Measurements from ENCODE around the gene FUCA2. TPM values are rescaled to one million over a fixed set of nuclear protein-coding genes. Genes with fewer than 3 reads are reported as not detected.

FUCA2 gene
- total and polyA plus RNA-seq, 2 experiments from 2014 or later: 31.8 to 33.4 TPM

GRCh38 chr6:143553337-143553736, 41.8 kb upstream of the FUCA2 start (continued):
- TF ChIP-seq, protein P1, sequence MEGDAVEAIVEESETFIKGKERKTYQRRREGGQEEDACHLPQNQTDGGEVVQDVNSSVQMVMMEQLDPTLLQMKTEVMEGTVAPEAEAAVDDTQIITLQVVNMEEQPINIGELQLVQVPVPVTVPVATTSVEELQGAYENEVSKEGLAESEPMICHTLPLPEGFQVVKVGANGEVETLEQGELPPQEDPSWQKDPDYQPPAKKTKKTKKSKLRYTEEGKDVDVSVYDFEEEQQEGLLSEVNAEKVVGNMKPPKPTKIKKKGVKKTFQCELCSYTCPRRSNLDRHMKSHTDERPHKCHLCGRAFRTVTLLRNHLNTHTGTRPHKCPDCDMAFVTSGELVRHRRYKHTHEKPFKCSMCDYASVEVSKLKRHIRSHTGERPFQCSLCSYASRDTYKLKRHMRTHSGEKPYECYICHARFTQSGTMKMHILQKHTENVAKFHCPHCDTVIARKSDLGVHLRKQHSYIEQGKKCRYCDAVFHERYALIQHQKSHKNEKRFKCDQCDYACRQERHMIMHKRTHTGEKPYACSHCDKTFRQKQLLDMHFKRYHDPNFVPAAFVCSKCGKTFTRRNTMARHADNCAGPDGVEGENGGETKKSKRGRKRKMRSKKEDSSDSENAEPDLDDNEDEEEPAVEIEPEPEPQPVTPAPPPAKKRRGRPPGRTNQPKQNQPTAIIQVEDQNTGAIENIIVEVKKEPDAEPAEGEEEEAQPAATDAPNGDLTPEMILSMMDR (conservative IDR thresholded peaks at IDR 0.05; ENCODE audit: low read depth in 2 of 2): no peak
- no peak for TF ChIP-seq JUNB (IDR thresholded peaks at IDR 0.05; ENCODE audit: unreplicated experiment)
- TF ChIP-seq POLR2AphosphoS5 (IDR thresholded peaks at IDR 0.05; ENCODE audit: low read depth): no peak
- TF ChIP-seq ZNF114 (CRISPR knock-in tag; IDR thresholded peaks at IDR 0.05): no peak
- TF ChIP-seq NANOG (IDR thresholded peaks at IDR 0.05; ENCODE audit: borderline replicate concordance): no peak
- TF ChIP-seq, protein P2, sequence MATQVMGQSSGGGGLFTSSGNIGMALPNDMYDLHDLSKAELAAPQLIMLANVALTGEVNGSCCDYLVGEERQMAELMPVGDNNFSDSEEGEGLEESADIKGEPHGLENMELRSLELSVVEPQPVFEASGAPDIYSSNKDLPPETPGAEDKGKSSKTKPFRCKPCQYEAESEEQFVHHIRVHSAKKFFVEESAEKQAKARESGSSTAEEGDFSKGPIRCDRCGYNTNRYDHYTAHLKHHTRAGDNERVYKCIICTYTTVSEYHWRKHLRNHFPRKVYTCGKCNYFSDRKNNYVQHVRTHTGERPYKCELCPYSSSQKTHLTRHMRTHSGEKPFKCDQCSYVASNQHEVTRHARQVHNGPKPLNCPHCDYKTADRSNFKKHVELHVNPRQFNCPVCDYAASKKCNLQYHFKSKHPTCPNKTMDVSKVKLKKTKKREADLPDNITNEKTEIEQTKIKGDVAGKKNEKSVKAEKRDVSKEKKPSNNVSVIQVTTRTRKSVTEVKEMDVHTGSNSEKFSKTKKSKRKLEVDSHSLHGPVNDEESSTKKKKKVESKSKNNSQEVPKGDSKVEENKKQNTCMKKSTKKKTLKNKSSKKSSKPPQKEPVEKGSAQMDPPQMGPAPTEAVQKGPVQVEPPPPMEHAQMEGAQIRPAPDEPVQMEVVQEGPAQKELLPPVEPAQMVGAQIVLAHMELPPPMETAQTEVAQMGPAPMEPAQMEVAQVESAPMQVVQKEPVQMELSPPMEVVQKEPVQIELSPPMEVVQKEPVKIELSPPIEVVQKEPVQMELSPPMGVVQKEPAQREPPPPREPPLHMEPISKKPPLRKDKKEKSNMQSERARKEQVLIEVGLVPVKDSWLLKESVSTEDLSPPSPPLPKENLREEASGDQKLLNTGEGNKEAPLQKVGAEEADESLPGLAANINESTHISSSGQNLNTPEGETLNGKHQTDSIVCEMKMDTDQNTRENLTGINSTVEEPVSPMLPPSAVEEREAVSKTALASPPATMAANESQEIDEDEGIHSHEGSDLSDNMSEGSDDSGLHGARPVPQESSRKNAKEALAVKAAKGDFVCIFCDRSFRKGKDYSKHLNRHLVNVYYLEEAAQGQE (IDR thresholded peaks at IDR 0.05; ENCODE audit: unreplicated experiment): no peak
- TF ChIP-seq EZH2phosphoT487 (IDR thresholded peaks at IDR 0.05; ENCODE audit: unreplicated experiment): no peak

GRCh38 chr6:143549949-143550268, 38.4 kb upstream of the FUCA2 start:
- H3K4me3 ChIP-seq: no peak overlapping the region
- H3K9me2 ChIP-seq (ENCODE audit: insufficient read depth): no peaks in the 10 kb centered on the region
- no peaks in the 10 kb centered on the region for H3K4me1 ChIP-seq (ENCODE audit: insufficient read depth)
- no peak for ATAC-seq
- no peaks in the 10 kb centered on the region for H4K20me1 ChIP-seq (replicated peaks; ENCODE audit: insufficient read depth)
- Mint-ChIP-seq H3K4me1 (no peaks in the 10 kb centered on the region; the same call in 1 of the 3 replicates), H3K36me3 (ENCODE audit: low read depth) (no peaks in the 10 kb centered on the region), H3K27me3 (ENCODE audit: insufficient read depth, low read depth, poor library complexity) (peaks cover 1% of the 10 kb centered on the region), H3K9me3 (no peaks in the 10 kb centered on the region), H3K4me3 (no peak overlapping the region), H3K27ac (no peak overlapping the region)
- no peaks in the 10 kb centered on the region for H3K36me3 ChIP-seq (ENCODE audit: insufficient read depth)
- H3K4me2 ChIP-seq: no peak overlapping the region
- no peak overlapping the region for H3K27ac ChIP-seq (ENCODE audit: low read depth)
- no peaks in the 10 kb centered on the region for H3K79me2 ChIP-seq (replicated peaks; ENCODE audit: insufficient read depth)
- H3K27me3 ChIP-seq (ENCODE audit: insufficient read depth): no peaks in the 10 kb centered on the region
- H2AFZ ChIP-seq: no peak overlapping the region
- DNase-seq (ENCODE audit: low spot score): no peak
- no peaks in the 10 kb centered on the region for H3F3A ChIP-seq (replicated peaks; ENCODE audit: low read depth)
- TF ChIP-seq, protein P2 (IDR thresholded peaks at IDR 0.05; ENCODE audit: unreplicated experiment): no peak
- TF ChIP-seq, protein P1 (conservative IDR thresholded peaks at IDR 0.05; ENCODE audit: low read depth in 2 of 2): no peak
- TF ChIP-seq POLR2AphosphoS5 (IDR thresholded peaks at IDR 0.05; ENCODE audit: low read depth) (no peak), STAT1 (IDR thresholded peaks at IDR 0.05; ENCODE audit: unreplicated experiment) (no peak)

Data from GM23338 (cell line).